ENCODE results near the gene HS1BP3. TPM values are rescaled to one million over a fixed set of nuclear protein-coding genes. Genes with fewer than 3 reads are reported as not detected.
A peak's percentile ranks its signal among the peaks of the same experiment; 100 is the strongest.

HS1BP3 gene
- total RNA-seq, 1 experiment from 2014 or later = 17.1 TPM

DNA sequence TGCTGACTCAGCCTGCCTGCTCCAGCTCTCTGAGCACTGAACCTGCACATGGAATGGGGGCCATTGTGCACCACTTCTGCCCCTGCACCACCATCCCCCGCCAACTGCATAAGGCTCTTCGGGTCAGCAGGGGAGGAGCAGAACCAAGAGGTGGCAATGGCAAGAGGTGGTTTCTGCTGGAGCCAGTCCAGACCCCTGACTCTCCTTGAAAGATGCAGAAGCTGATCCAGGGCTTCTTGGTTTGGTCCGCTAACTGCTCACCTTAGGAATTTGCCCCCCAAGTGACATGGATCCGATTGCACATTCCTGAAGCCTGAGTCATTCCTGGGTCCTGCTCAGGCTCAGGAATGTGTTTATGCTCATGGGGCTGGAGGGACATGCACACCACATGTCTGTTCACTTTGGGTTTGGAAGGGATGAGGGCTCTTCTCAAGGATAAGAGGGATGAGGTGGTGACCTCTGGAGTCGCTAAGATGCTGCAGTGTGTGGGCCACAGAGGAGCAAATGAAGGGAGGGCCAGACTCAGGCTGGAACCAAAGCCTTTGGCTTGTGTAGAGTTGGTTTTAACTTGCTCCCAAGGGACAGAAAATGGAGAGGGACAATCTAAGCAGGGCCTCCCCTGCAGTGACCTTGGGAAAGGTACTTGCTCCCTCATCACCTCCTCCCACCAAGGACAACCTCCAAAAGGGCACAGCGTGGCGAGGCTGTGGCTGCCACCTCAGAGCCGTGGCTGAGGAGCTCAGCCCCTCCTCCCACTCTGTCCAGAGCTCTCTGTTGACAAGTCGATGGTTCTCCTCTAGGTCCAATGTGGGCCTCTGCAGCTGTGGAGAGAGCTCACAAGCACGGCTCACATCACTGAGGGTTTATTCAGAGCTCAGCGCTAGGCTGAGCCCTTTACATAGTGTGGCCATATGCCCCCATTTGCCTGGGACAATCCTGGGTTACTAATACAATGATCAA, 66.2 kb downstream of the HS1BP3 start (continued):
- TF ChIP-seq, protein P1, sequence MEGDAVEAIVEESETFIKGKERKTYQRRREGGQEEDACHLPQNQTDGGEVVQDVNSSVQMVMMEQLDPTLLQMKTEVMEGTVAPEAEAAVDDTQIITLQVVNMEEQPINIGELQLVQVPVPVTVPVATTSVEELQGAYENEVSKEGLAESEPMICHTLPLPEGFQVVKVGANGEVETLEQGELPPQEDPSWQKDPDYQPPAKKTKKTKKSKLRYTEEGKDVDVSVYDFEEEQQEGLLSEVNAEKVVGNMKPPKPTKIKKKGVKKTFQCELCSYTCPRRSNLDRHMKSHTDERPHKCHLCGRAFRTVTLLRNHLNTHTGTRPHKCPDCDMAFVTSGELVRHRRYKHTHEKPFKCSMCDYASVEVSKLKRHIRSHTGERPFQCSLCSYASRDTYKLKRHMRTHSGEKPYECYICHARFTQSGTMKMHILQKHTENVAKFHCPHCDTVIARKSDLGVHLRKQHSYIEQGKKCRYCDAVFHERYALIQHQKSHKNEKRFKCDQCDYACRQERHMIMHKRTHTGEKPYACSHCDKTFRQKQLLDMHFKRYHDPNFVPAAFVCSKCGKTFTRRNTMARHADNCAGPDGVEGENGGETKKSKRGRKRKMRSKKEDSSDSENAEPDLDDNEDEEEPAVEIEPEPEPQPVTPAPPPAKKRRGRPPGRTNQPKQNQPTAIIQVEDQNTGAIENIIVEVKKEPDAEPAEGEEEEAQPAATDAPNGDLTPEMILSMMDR (IDR thresholded peaks at IDR 0.05 in 2 of 3, conservative IDR thresholded peaks at IDR 0.05 in 1 of 3; ENCODE audit: borderline replicate concordance in 1 of 3, insufficient read depth in 1 of 3, low read depth in 2 of 3, low read length in 2 of 3) = no peak
- TF ChIP-seq, protein P2, sequence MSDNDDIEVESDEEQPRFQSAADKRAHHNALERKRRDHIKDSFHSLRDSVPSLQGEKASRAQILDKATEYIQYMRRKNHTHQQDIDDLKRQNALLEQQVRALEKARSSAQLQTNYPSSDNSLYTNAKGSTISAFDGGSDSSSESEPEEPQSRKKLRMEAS (IDR thresholded peaks at IDR 0.05) = no peak
- TF ChIP-seq CEBPB (IDR thresholded peaks at IDR 0.05; ENCODE audit: low read depth) (no peak), SP1 (IDR thresholded peaks at IDR 0.05; ENCODE audit: low read depth) (no peak), SRF (IDR thresholded peaks at IDR 0.05; ENCODE audit: low read depth) (no peak), TCF7L2 (IDR thresholded peaks at IDR 0.05; ENCODE audit: borderline replicate concordance, extremely low read depth, insufficient read depth, insufficient read length) (no peak), EZH2phosphoT487 (IDR thresholded peaks at IDR 0.05; ENCODE audit: borderline replicate concordance) (no peak)
- TF ChIP-seq, protein P3, sequence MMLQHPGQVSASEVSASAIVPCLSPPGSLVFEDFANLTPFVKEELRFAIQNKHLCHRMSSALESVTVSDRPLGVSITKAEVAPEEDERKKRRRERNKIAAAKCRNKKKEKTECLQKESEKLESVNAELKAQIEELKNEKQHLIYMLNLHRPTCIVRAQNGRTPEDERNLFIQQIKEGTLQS (IDR thresholded peaks at IDR 0.05) = no peak

DNA sequence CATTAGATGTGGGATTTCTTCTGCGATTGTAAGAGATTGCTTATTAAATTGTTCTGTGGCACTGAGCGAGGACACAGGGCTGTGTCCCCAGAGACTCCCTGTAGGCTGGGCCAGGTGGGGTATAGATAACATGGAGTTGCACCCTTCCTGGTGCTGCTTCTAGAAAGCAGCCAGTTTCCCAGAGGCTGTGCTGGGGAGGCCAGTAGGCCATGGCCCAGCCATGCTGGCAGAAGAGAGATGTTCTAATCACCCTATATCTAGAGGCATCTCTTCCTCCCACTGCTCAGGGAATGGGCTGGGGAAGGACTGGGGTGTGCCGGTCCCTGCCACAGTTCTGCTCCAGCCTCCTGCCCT, 66.9 kb downstream of the HS1BP3 start:
- ATAC-seq = peak; percentile 28
- Histone ChIP-seq H3K79me2 (ENCODE audit: insufficient read depth, low read length) (no peaks in the 10 kb centered on the region), H3K27ac (ENCODE audit: low read depth, low read length) (peak overlapping the region; percentile 89), H3K9me3 (ENCODE audit: control insufficient read depth in 1 of 2, insufficient read depth in 1 of 2, low read depth in 1 of 2, low read length in 2 of 2) (peaks cover 0 to 5% of the 10 kb centered on the region in 2 experiments; a peak in 1 of 4 replicates), H3K27me3 (ENCODE audit: insufficient read depth, low read length) (no peaks in the 10 kb centered on the region), H3K9ac (ENCODE audit: low read length) (peak overlapping the region; percentile 54), H3K36me3 (ENCODE audit: control insufficient read depth in 1 of 2, insufficient read depth in 2 of 2, low read length in 2 of 2) (no peaks in the 10 kb centered on the region), H3K9me2 (ENCODE audit: insufficient read depth) (no peaks in the 10 kb centered on the region), H3K4me1 (ENCODE audit: control insufficient read depth in 1 of 2, insufficient read depth in 2 of 2, low read length in 2 of 2) (peaks cover 50 to 59% of the 10 kb centered on the region in 2 experiments), H2AFZ (ENCODE audit: low read depth, low read length, poor library complexity, severe bottlenecking) (no peak overlapping the region), H3K4me2 (ENCODE audit: low read length) (peak overlapping the region; percentile 87), H3K4me3 (replicated peaks in 1 of 2; ENCODE audit: low read depth in 1 of 2, low read length in 2 of 2) (peak overlapping the region in 1 of 2 experiments; percentile 46; a peak in 2 of 4 replicates), H4K20me1 (ENCODE audit: insufficient read depth) (no peaks in the 10 kb centered on the region)
- ChIA-PET POLR2A (interaction anchor here (1.3 to 3.2 kb wide), 2 partner anchors 137 to 142 kb away, joined by 3 to 20 read pairs; partner anchors contain the start of gene RHOB), RAD21 (ENCODE audit: low non-redundant PET in 1 of 2, low total read pairs in 2 of 2, uncharacterized antibody in 2 of 2, unreplicated experiment in 2 of 2) (no interaction called here), CTCF (no interaction called here)
- no peak for TF ChIP-seq SIN3A (IDR thresholded peaks at IDR 0.05; ENCODE audit: low read depth)
- no TSS peak for BruUV-seq (replicated peaks)
- intact Hi-C loops (cut with micrococcal nuclease) = no loop called here
- no peak for DNase-seq (ENCODE audit: low read depth, low spot score)

Measured in HCT116 (cell line).